Middle frontal gyrus (tissue), 1 donor: ENCODE data around the gene RNF145.

Experiments used
- DNase-seq: peaks from one replicate; pipeline ENCODE4 v3.0.0-alpha.2; 2015; ENCODE audit warnings: low spot score; ENCODE audit errors: extremely low spot score

Gene RNF145

GRCh38 chr5:159195775-159196174 is 13.6 kb downstream of the RNF145 start:
- DNase-seq, result no peak

- no peak for DNase-seq
These were observed 19.2 kb downstream of the RNF145 start for GRCh38 chr5:159190170-159190569.

- no peak for DNase-seq
These were observed 20.0 kb downstream of the RNF145 start for GRCh38 chr5:159189310-159189709.

DNA sequence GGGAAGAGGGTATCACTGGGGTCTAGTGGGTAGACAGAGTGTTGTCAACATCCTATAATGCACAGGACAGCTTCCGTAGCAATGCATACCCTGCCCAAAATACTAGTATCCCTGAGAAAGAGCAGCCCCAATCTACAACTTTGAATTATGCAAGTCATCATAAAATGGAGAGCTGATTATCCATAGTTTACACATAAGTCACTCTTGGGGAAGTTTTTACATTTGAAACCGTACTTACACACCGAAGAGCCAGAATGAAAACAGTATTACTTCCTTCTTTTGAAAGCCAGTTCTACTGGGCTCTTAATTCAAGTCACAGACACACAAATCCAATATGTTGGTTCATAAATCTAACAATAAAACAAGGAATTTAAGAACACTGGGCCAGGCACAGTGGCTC is 21.6 kb downstream of the RNF145 start:
- no peak for DNase-seq

DNA sequence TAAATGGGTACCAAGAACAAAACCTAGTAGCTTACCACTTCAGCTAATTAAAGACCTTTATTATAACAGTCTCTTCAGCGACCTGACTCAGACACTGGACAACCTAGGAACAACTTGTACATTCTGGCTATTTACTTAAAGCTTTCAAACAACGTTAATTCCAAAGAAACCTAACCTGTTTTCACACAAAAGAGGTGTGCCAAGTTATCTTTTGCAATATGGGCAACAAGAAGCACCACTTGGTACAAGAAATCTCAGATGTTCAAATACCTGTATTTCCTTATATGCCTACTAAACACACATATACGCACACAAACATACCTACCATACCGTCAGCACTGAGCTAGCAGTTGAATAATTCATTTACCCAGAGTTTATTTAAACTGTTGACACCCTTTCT is 23.0 kb downstream of the RNF145 start:
- no peak for DNase-seq

DNA sequence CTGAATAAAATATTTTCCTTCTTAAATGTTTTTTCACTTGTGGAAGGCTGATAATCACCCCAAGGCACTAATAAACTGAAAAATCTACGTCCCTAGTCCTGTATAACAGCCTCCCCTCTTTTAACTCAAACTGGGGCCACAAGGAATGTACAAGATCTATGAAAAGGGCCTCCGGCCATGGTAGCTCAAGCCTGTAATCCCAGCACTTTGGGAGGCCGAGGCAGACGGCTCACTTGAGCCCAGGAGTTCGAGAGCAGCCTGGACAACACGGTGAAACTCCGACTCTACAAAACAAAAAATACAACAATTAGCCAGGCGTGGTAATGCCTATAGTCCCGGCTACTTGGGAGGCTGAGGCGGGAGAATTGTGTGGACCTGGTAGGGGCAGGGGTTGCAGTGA is 23.6 kb downstream of the RNF145 start:
- DNase-seq, result no peak

DNA sequence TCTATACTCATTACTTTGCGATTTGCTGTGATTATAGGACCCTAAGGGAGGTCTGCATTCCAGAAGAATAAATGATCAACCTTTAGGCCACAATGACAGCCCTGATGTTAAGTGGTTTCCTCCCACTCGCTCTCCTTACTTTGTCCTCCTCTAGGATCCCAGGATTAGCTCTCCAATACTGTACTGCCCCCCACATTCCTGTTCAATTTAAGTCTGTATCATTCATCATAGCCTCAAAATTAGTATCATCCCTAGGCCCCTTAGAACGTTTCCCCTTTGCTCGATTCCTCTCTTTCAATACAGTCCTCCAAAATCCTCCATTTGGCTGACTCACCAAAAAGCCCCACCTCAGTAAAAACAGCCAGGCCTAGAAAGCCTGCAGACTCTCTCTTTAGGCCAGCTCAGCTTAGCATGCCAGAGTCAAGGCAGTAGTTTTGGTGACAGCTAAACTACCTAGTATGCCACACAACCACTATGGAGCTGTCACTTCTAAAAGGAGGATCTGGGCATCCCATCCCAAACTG is 24.4 kb downstream of the RNF145 start:
- DNase-seq, result no peak

DNA sequence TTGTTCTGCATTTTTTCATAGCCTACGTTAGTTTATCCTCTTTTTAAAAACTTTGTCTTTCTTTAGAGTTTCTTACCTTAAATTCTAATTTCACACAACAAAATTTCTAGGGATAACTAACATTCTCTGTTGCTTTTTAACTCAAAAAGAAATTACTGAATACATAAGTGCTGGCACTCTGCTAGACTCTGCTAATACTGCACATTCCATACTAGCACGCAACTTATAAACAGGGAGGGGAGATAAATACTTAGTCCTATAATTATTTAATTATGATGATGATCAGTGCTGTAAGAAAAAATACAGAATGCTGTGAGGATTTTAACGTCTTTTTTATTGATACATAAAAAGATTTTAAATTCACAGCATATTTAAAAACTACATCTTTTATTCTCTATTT is 25.1 kb downstream of the RNF145 start:
- DNase-seq, result no peak

- no peak for DNase-seq
These were observed 26.1 kb downstream of the RNF145 start for GRCh38 chr5:159183247-159183646.

DNA sequence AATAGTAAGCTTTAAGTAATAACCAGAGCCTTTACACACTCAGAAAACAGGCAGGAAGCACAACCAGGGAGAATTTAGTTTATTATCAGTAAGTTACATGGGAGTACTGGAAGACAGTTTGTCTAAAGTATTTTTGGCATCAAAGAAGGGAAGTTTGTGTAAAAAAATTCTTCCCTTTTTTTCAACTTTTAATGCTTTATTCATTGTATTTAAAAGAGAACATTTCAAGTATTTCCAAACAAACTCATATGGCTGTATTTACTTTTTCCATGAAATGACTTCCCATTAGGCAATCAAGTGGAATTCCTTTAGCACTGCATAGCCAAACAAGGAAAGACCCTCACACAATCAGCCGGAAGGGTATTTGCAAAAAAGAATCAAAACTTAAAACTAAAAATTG is 26.7 kb downstream of the RNF145 start:
- DNase-seq, result no peak

DNA sequence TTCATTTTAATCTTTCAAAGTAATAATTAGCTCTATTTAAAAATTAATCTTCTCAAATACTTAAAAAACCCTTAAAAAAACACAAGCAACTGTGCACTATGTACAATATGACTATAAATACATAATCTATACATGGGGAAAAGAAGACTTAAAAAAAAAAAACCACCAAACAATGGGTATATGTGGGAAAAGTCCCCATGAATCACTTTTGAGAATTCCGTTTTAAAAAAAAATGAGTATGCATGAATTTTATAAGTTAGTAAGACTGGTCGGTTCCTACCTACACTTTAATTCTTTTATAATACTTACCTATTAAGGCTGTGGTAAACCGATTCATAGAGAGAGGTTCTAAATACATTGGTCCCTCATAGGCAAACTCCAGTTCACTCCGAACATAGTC is 27.7 kb downstream of the RNF145 start:
- DNase-seq, result no peak

- no peak for DNase-seq
These were observed 28.2 kb downstream of the RNF145 start for GRCh38 chr5:159181152-159181551.

- no peak for DNase-seq
These were observed 29.6 kb downstream of the RNF145 start for GRCh38 chr5:159179529-159180305.

GRCh38 chr5:159178978-159179377 is 30.4 kb downstream of the RNF145 start:
- no peak for DNase-seq

DNA sequence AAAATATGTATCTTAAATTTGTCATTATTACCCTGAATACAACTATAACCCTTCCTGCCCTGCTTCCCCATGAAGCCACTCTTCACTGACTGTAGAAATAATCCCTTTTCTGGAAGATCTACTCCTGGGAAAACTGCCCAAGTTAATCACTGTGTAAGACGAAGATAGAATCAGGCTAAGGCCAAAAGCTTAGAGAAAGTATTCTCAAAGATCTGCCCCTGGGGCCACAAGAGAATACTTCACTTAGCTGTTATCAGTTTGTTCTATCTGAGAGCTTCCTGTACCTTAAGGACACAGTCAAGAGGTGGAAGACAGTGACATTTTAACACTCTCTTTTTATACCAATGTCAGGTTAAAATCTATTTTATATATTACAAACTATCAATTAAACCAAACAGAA is 33.8 kb downstream of the RNF145 start:
- no peak for DNase-seq

- no peak for DNase-seq
These were observed 34.7 kb downstream of the RNF145 start for GRCh38 chr5:159174511-159175168.

- DNase-seq, result no peak
These were observed 38.1 kb downstream of the RNF145 start for GRCh38 chr5:159171274-159171673.

GRCh38 chr5:159170021-159170420 is 39.3 kb downstream of the RNF145 start:
- no peak for DNase-seq

GRCh38 chr5:159166416-159166815 is 42.9 kb downstream of the RNF145 start:
- no peak for DNase-seq

DNA sequence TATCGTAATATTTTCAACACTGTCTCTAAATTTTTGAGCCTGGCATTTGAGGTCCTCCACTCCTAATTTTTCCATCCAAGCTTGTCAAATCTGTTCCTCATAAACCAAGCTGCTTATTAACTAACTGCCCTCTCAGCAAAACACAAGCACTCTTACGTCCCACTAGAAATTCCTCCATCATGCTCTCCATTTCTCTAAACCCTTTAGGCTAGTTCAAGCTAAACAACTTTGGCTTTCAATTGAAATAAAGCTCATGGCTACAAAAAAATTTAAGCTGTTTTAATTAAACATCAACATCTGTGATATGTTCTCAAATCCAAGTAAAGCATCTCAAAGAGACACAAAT is 45.7 kb downstream of the RNF145 start:
- DNase-seq, result no peak

DNA sequence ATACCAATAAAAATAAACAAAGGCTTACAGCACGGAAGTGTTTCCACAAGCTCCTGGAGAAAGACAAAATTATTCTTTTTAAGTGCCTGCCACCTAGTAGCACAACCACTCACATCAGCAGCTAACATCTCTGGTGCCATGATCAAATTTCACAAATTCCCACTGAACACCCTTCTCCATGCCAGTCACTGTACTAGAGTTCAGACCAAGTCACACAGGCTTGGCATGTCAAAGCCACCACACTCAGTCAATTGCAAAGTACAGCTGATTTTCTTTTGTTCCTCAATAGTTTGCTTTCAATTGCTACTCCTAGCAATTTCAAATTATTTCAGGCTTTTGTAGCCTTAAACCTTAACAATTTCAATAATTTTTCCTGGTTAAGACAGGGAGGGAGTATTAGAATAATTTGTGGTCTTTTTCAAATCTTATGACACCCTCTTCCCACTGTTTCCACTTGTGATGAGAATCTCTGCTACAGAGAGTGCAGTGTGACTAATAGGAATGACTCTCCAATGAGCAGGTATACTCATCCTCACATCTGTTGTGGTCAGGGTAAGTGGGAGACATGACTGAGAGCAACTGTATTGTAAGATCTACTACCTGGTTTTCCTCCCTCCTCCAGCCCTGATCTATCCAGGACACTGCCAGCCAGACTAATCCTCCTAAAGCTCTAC is 46.2 kb downstream of the RNF145 start:
- DNase-seq, result no peak
